ENCODE results near the gene MRPS6. TPM values are rescaled to one million over a fixed set of nuclear protein-coding genes. Genes with fewer than 3 reads are reported as not detected.

Gene MRPS6
- total RNA-seq, 1 experiment from 2014 or later: 55.1 TPM

DNA sequence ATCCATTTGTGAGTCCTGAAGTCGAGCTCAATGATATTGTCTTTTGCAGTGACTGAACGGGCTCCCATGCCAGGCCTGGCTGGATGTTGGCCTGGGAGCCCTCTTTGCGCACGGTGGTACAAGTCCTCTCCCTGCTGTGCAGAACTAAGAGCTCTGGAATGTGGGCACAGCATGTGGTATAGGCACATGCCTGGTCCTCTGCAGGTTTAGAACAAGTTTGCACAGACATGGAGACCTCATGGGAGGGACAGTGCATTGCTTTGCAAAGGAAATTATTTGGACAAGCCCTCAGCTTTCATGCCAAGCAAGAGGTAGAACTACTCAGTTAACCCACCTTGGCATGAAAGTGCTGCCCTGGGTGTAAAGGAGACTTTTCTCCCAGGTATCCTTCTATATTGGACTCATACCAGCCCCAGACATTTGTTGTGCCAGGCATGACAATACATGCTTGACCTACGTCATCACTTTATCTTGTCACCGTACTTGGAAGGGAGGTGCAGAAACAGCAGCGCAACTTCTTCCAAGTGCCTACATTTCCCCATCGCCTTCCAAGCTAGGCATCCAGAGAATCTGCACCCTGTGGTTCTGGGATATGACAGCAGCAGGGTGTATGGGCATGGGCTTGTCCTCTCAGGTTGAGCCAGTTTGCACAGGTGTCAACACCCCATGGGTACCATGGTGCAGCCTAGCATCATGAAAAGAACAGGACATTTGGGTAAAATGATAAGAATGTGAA, 37.6 kb upstream of the MRPS6 start:
- no peaks in the 10 kb centered on the region for H3K36me3 ChIP-seq (ENCODE audit: control insufficient read depth in 1 of 2, insufficient read depth in 2 of 2, low read length in 2 of 2)
- H3K4me3 ChIP-seq (replicated peaks in 1 of 2; ENCODE audit: low read depth in 1 of 2, low read length in 2 of 2): no peak overlapping the region
- no peak for ATAC-seq
- H3K79me2 ChIP-seq (ENCODE audit: insufficient read depth, low read length): no peaks in the 10 kb centered on the region
- 0 out of 2 replicates have a peak overlapping the region, but pooled peaks have one; percentile 5 for H3K4me2 ChIP-seq (ENCODE audit: low read length)
- no peaks in the 10 kb centered on the region for H3K9me2 ChIP-seq (ENCODE audit: insufficient read depth)
- H3K9ac ChIP-seq (ENCODE audit: low read length): no peak overlapping the region
- intact Hi-C loops (cut with micrococcal nuclease): no loop called here
- H3K4me1 ChIP-seq (ENCODE audit: control insufficient read depth in 1 of 2, insufficient read depth in 2 of 2, low read length in 2 of 2): peaks cover 6 to 23% of the 10 kb centered on the region in 2 experiments; a peak in 3 of 4 replicates
- no peak for TF ChIP-seq SP1 (IDR thresholded peaks at IDR 0.05; ENCODE audit: low read depth)
- TF ChIP-seq POLR2AphosphoS5 (IDR thresholded peaks at IDR 0.05; ENCODE audit: low read depth, low read length): no peak
- TF ChIP-seq JUND (IDR thresholded peaks at IDR 0.05): no peak
- no peak for TF ChIP-seq SRF (IDR thresholded peaks at IDR 0.05; ENCODE audit: low read depth)
- no peak for TF ChIP-seq ZFX (IDR thresholded peaks at IDR 0.05)
- no peak for TF ChIP-seq CEBPB (IDR thresholded peaks at IDR 0.05; ENCODE audit: low read depth)
- no peak for TF ChIP-seq SIN3A (IDR thresholded peaks at IDR 0.05; ENCODE audit: low read depth)
- TF ChIP-seq CBX3 (IDR thresholded peaks at IDR 0.05; ENCODE audit: low read depth): no peak
- TF ChIP-seq, protein P1, sequence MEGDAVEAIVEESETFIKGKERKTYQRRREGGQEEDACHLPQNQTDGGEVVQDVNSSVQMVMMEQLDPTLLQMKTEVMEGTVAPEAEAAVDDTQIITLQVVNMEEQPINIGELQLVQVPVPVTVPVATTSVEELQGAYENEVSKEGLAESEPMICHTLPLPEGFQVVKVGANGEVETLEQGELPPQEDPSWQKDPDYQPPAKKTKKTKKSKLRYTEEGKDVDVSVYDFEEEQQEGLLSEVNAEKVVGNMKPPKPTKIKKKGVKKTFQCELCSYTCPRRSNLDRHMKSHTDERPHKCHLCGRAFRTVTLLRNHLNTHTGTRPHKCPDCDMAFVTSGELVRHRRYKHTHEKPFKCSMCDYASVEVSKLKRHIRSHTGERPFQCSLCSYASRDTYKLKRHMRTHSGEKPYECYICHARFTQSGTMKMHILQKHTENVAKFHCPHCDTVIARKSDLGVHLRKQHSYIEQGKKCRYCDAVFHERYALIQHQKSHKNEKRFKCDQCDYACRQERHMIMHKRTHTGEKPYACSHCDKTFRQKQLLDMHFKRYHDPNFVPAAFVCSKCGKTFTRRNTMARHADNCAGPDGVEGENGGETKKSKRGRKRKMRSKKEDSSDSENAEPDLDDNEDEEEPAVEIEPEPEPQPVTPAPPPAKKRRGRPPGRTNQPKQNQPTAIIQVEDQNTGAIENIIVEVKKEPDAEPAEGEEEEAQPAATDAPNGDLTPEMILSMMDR (IDR thresholded peaks at IDR 0.05 in 2 of 3, conservative IDR thresholded peaks at IDR 0.05 in 1 of 3; ENCODE audit: borderline replicate concordance in 1 of 3, insufficient read depth in 1 of 3, low read depth in 2 of 3, low read length in 2 of 3): no peak
- no peak for TF ChIP-seq EZH2 (IDR thresholded peaks at IDR 0.05)
- no peak for TF ChIP-seq YY1 (IDR thresholded peaks at IDR 0.05; ENCODE audit: extremely low read depth, insufficient replicate concordance, low read depth, low read length)
- no peak for TF ChIP-seq TCF7L2 (IDR thresholded peaks at IDR 0.05; ENCODE audit: borderline replicate concordance, extremely low read depth, insufficient read depth, insufficient read length)
- no peaks in the 10 kb centered on the region for H4K20me1 ChIP-seq (ENCODE audit: insufficient read depth)
- DNase-seq (ENCODE audit: low read depth, low spot score): no peak
- H3K27ac ChIP-seq (ENCODE audit: low read depth, low read length): no peak overlapping the region
- ChIA-PET RAD21 (ENCODE audit: low non-redundant PET in 1 of 2, low total read pairs in 2 of 2, uncharacterized antibody in 2 of 2, unreplicated experiment in 2 of 2) (no interaction called here), CTCF (no interaction called here), POLR2A (no interaction called here)
- BruUV-seq (replicated peaks): no TSS peak
- no peaks in the 10 kb centered on the region for H3K9me3 ChIP-seq (ENCODE audit: control insufficient read depth in 1 of 2, insufficient read depth in 1 of 2, low read depth in 1 of 2, low read length in 2 of 2)
- no peak overlapping the region for H2AFZ ChIP-seq (ENCODE audit: low read depth, low read length, poor library complexity, severe bottlenecking)
- H3K27me3 ChIP-seq (ENCODE audit: insufficient read depth, low read length): no peaks in the 10 kb centered on the region
